ENCODE data around the gene PAX7. TPM values are rescaled to one million over a fixed set of nuclear protein-coding genes. Genes with fewer than 3 reads are reported as not detected.

The PAX7 gene
- polyA plus RNA-seq, 5 donors = 2.0 TPM; not detected in 4

GRCh38 chr1:18618546-18619466 is 11.8 kb upstream of the PAX7 start:
- DNase-seq = no peak

- DNase-seq = no peak
These were observed 11.2 kb upstream of the PAX7 start for GRCh38 chr1:18619467-18619835.

DNA sequence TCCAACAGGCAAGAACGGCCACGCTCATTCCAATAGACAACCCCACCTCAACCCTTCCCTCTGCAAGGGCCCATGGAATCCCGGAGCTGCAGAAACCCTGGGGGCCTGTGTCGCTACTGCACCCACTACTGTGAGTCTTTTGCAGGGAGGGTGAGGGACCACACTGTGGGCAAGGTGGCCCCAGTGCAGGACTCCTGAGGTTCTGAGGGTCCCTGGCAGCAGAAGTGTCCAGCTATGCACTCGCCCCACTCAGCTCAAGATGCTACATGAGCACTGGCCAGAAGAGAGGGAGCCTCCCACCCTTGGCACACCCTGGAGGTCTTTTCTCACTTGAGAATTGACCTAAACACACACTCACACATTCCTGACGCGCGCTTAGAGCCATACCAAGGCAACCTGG is 2.1 kb upstream of the PAX7 start:
- DNase-seq = no peak

- no peak for DNase-seq
These were observed 761 bp upstream of the PAX7 start for GRCh38 chr1:18629659-18630510.

DNA sequence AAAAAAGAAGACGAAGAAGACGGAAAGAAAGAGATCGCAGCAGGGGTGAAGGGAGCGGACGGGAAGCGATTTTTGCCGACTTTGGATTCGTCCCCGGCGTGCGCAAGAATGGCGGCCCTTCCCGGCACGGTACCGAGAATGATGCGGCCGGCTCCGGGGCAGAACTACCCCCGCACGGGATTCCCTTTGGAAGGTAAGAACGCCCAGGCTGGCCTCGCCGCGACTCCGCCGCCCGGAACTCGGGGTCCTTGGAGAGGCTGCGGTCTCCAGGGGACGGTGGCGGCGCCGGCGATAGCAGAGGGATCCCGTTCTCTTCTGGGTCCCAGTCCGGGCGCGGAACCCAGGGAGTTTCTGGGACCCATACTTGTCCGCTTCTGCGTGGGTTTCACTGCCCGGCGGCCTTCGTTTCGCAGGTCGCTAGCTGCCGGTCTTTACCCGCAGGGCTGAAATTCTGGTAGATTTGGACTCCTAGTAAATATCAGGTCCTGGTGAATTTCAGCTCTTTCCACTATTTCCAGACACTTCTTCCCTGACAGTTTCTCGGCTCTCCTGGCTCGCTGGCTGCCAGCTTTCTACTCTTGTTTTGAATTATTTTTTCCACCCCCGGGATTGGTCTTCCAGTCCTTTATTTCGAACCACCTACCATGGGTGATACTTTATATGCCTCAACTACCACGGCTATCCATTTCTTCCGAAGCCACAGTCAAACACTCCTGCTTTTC is 1.0 kb downstream of the PAX7 start:
- no peak for DNase-seq

GRCh38 chr1:18632218-18632588 is 1.6 kb downstream of the PAX7 start:
- DNase-seq = no peak

GRCh38 chr1:18632783-18633421 is 2.3 kb downstream of the PAX7 start:
- DNase-seq = peak; percentile 72 to 74

- DNase-seq = no peak
These were observed 2.9 kb downstream of the PAX7 start for GRCh38 chr1:18633422-18634155.

DNA sequence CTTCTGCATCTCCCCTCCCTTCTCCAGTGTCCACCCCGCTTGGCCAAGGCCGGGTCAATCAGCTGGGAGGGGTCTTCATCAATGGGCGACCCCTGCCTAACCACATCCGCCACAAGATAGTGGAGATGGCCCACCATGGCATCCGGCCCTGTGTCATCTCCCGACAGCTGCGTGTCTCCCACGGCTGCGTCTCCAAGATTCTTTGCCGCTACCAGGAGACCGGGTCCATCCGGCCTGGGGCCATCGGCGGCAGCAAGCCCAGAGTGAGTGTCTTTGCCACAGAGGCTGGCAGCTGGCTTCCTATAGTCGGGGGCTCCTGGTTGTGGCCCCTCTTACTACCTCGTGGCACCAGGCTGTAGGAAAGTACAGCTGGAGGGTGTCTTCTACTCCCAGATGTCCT is 3.6 kb downstream of the PAX7 start:
- no peak for DNase-seq

DNA sequence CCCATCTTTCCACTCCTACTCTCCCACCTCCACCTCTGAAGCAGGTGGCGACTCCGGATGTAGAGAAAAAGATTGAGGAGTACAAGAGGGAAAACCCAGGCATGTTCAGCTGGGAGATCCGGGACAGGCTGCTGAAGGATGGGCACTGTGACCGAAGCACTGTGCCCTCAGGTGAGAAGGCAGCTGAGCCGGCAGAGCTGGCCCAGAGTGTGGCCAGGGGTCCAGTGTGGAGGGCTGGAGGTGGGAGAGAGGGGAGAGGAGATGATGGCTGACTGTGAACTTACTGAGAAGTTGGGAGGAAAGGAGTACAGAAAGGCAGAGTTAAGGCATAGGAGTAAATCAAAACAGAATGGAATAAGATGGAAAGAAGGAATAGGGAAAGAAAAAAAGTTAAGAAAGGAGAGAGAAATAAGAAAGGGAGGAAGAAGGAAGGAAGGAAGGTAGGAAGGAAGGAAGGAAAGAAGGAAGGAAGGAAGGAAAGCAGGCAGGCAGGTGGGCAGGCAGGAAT is 4.5 kb downstream of the PAX7 start:
- no peak for DNase-seq

- no peak for DNase-seq
These were observed 5.4 kb downstream of the PAX7 start for GRCh38 chr1:18635891-18636595.

GRCh38 chr1:18636596-18637508 is 6.2 kb downstream of the PAX7 start:
- no peak for DNase-seq

- no peak for DNase-seq
These were observed 6.9 kb downstream of the PAX7 start for GRCh38 chr1:18637511-18637960.

- DNase-seq = no peak
These were observed 7.6 kb downstream of the PAX7 start for GRCh38 chr1:18637962-18638834.

GRCh38 chr1:18638835-18639364 is 8.3 kb downstream of the PAX7 start:
- DNase-seq = no peak

GRCh38 chr1:18639368-18640055 is 8.9 kb downstream of the PAX7 start:
- DNase-seq = no peak
